ENCODE results near the gene TBX4. TPM values are rescaled to one million over a fixed set of nuclear protein-coding genes. Genes with fewer than 3 reads are reported as not detected.

The TBX4 gene
- total RNA-seq, 2 donors from 2014 or later, result not detected

DNA sequence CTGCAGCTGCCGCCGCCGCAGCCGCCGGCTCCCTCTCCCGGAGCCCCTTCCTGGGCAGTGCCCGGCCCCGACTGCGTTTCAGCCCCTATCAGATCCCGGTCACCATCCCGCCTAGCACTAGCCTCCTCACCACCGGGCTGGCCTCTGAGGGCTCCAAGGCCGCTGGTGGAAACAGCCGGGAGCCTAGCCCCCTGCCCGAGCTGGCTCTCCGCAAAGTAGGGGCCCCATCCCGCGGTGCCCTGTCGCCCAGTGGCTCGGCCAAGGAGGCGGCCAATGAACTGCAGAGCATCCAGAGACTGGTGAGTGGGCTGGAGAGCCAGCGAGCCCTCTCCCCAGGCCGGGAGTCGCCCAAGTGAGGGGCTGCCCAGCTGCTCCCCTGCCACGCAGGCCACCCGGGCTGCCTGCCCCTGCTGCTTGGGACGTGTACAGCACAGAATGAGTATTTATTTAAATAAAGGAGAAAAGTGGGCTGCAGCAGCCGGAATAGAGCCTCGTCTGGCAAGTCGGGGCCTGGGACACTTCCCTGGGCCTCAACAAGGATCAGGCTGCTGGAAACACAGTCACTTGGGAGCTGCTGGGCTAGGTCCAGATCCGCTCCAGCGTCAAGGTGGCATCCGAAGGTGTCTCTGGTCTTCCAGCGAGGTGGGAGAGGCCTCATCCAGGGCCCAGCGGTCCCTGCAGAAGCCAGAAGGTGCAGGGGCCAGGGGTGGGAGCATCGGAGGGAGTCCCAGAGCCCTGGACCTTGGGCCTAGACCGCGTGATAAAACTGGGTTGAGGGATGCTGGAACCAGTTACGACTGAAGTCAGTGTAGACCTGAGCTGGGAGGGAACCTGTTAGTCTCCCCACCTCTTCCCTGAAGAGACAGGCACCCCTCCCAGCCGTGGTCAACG lies 43.8 kb upstream of the TBX4 start:
- Histone ChIP-seq H3K4me3 (ENCODE audit: low read length) (no peak overlapping the region), H3K27ac (ENCODE audit: low read depth, low read length) (no peak overlapping the region), H3K9ac (ENCODE audit: extremely low read depth, low read length, poor library complexity, severe bottlenecking) (no peak overlapping the region), H3K4me1 (ENCODE audit: control insufficient read depth, insufficient read depth, low read length) (no peaks in the 10 kb centered on the region), H3K9me3 (ENCODE audit: control insufficient read depth, low read length) (no peaks in the 10 kb centered on the region), H3K27me3 (ENCODE audit: control insufficient read depth, insufficient read depth, low read length, poor library complexity, severe bottlenecking) (peaks cover 100% of the 10 kb centered on the region), H3K36me3 (ENCODE audit: control insufficient read depth, insufficient read depth, low read length) (no peaks in the 10 kb centered on the region)
- H3K4me3 Mint-ChIP-seq, result peak overlapping the region; percentile 22
- H3K4me1 Mint-ChIP-seq, result peaks cover 11% of the 10 kb centered on the region
- H3K9me3 Mint-ChIP-seq, result no peaks in the 10 kb centered on the region
- no peaks in the 10 kb centered on the region for H3K36me3 Mint-ChIP-seq (ENCODE audit: low read depth)
- H3K27ac Mint-ChIP-seq, result no peak overlapping the region
- 16 to 20% methylated on average over 21 to 41 of the region's 41 CpGs for WGBS, 2 experiments (ENCODE audit: insufficient coverage in 1 of 2, insufficient read length in 1 of 2)
- peak; percentile 69 for DNase-seq
- H3K27me3 Mint-ChIP-seq (ENCODE audit: insufficient read depth), result peaks cover 86% of the 10 kb centered on the region
- TF ChIP-seq, protein P1, sequence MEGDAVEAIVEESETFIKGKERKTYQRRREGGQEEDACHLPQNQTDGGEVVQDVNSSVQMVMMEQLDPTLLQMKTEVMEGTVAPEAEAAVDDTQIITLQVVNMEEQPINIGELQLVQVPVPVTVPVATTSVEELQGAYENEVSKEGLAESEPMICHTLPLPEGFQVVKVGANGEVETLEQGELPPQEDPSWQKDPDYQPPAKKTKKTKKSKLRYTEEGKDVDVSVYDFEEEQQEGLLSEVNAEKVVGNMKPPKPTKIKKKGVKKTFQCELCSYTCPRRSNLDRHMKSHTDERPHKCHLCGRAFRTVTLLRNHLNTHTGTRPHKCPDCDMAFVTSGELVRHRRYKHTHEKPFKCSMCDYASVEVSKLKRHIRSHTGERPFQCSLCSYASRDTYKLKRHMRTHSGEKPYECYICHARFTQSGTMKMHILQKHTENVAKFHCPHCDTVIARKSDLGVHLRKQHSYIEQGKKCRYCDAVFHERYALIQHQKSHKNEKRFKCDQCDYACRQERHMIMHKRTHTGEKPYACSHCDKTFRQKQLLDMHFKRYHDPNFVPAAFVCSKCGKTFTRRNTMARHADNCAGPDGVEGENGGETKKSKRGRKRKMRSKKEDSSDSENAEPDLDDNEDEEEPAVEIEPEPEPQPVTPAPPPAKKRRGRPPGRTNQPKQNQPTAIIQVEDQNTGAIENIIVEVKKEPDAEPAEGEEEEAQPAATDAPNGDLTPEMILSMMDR (conservative IDR thresholded peaks at IDR 0.05), result no peak

GRCh38 chr17:61409301-61410112 lies 42.7 kb upstream of the TBX4 start:
- Histone ChIP-seq H3K9me3 (ENCODE audit: control insufficient read depth, low read length) (no peaks in the 10 kb centered on the region), H3K36me3 (ENCODE audit: control insufficient read depth, insufficient read depth, low read length) (no peaks in the 10 kb centered on the region), H3K4me1 (ENCODE audit: control insufficient read depth, insufficient read depth, low read length) (no peaks in the 10 kb centered on the region), H3K9ac (ENCODE audit: extremely low read depth, low read length, poor library complexity, severe bottlenecking) (no peak overlapping the region), H3K4me3 (ENCODE audit: low read length) (no peak overlapping the region), H3K27me3 (ENCODE audit: control insufficient read depth, insufficient read depth, low read length, poor library complexity, severe bottlenecking) (peaks cover 98% of the 10 kb centered on the region), H3K27ac (ENCODE audit: low read depth, low read length) (no peak overlapping the region)
- peak; percentile 87 for DNase-seq
- peak overlapping the region; percentile 60 for H3K4me3 Mint-ChIP-seq
- no peak overlapping the region for H3K27ac Mint-ChIP-seq
- H3K27me3 Mint-ChIP-seq (ENCODE audit: insufficient read depth), result peaks cover 85% of the 10 kb centered on the region
- 2% methylated on average over 21 to 73 of the region's 73 CpGs for WGBS, 2 experiments (ENCODE audit: insufficient coverage in 1 of 2, insufficient read length in 1 of 2)
- TF ChIP-seq, protein P1 (conservative IDR thresholded peaks at IDR 0.05), result peak; percentile 65
- peaks cover 11% of the 10 kb centered on the region for H3K4me1 Mint-ChIP-seq
- no peaks in the 10 kb centered on the region for H3K36me3 Mint-ChIP-seq (ENCODE audit: low read depth)
- H3K9me3 Mint-ChIP-seq, result no peaks in the 10 kb centered on the region

DNA sequence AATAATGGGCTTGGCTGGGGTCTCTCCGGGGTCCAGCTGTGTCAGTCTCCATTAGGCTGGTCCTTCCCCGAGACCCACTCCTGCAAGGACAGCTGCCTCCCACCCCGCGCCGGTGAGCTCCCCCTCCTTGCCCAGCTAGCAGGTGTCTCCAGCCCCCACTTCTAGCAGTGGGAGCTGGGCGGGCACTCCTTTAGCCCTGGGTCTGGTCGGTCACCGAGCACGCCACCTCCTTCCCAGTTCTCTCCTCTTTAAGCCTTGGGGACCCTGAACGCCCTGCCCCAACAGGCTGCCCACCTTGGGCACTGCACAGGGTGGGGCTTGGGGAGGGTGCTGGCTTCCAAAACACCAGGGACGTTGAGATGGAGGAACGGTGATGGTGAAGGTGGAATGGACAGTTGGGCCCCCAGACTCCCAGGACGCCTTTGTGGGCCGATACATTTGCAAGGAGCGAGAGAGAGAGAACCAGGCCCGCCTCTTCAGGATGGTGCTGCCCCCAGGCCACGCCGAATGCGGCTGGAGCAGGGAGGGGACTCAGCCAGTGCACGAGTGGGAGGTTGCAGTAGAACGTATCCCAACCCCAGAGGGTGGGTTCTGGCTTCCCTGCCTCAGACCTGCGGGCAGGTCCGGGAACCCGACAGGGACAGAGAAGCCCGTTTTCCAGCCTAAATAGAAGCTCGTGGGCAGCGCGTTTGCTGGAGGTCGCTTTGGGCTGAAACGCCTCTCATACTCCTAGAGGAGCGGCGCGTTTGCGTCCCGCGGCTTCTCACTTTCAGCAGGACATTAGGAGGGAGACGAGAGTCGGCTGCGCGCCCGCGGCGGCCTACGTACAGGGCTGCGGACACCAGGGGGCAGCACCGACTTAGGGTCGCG lies 41.8 kb upstream of the TBX4 start:
- Mint-ChIP-seq H3K27ac (no peak overlapping the region), H3K36me3 (ENCODE audit: low read depth) (no peaks in the 10 kb centered on the region), H3K4me1 (peaks cover 11% of the 10 kb centered on the region), H3K4me3 (peak overlapping the region; percentile 60), H3K9me3 (no peaks in the 10 kb centered on the region), H3K27me3 (ENCODE audit: insufficient read depth) (peaks cover 84% of the 10 kb centered on the region)
- Histone ChIP-seq H3K27me3 (ENCODE audit: control insufficient read depth, insufficient read depth, low read length, poor library complexity, severe bottlenecking) (peaks cover 98% of the 10 kb centered on the region), H3K4me3 (ENCODE audit: low read length) (peak overlapping the region; percentile 40), H3K36me3 (ENCODE audit: control insufficient read depth, insufficient read depth, low read length) (no peaks in the 10 kb centered on the region), H3K9ac (ENCODE audit: extremely low read depth, low read length, poor library complexity, severe bottlenecking) (no peak overlapping the region), H3K4me1 (ENCODE audit: control insufficient read depth, insufficient read depth, low read length) (no peaks in the 10 kb centered on the region), H3K9me3 (ENCODE audit: control insufficient read depth, low read length) (no peaks in the 10 kb centered on the region), H3K27ac (ENCODE audit: low read depth, low read length) (no peak overlapping the region)
- TF ChIP-seq, protein P1 (conservative IDR thresholded peaks at IDR 0.05), result peak; percentile 77
- peak; percentile 98 for DNase-seq
- WGBS, 2 experiments (ENCODE audit: insufficient coverage in 1 of 2, insufficient read length in 1 of 2), result 9 to 11% methylated on average over 29 to 48 of the region's 48 CpGs

Measured in endodermal cell (in vitro differentiated cells).